Stimulated activated CD8-positive, alpha-beta memory T cell treated with anti-CD3 and anti-CD28 coated beads, Interleukin-12 subunit alpha, Interleukin-12 subunit beta, amount 100 ng/mL, for 24 hours (primary cell): ENCODE data around the gene CARD14.
"Not testable (repeated sequence)": the region's sequence is repeated elsewhere in the genome, so short reads cannot be mapped to it uniquely, and the experiment has no call there.

Experiments used
- DNase-seq: peaks from one replicate; pipeline ENCODE4 v3.0.0-alpha.2; 2020; ENCODE audit errors: extremely low read depth

CARD14 gene

GRCh38 chr17:80147035-80147822 is 22.6 kb upstream of the CARD14 start, which contains the start of gene EIF4A3:
Gene EIF4A3, minus strand, starts transcription at chr17:80147128. Its CDS starts 167 bp downstream, at chr17:80146961.
- peak; percentile 92 for DNase-seq

GRCh38 chr17:80151333-80151732 is 18.5 kb upstream of the CARD14 start:
- DNase-seq = no peak

- DNase-seq = no peak
These were observed 17.6 kb upstream of the CARD14 start for GRCh38 chr17:80152081-80152702.

GRCh38 chr17:80153004-80153403 is 16.8 kb upstream of the CARD14 start:
- DNase-seq = no peak

GRCh38 chr17:80154166-80154565 is 15.7 kb upstream of the CARD14 start:
- no peak for DNase-seq

GRCh38 chr17:80155600-80155999 is 14.2 kb upstream of the CARD14 start:
- DNase-seq = not testable (repeated sequence)

- no peak for DNase-seq
These were observed 11.0 kb upstream of the CARD14 start for GRCh38 chr17:80158846-80159245.

- no peak for DNase-seq
These were observed 9.3 kb upstream of the CARD14 start for GRCh38 chr17:80160536-80160935.

GRCh38 chr17:80163336-80163735 is 6.5 kb upstream of the CARD14 start:
- DNase-seq = no peak

GRCh38 chr17:80164185-80164584 is 5.6 kb upstream of the CARD14 start:
- DNase-seq = no peak

- DNase-seq = no peak
These were observed 3.4 kb upstream of the CARD14 start for GRCh38 chr17:80166446-80166845.

GRCh38 chr17:80168371-80168770 is 1.5 kb upstream of the CARD14 start:
- DNase-seq = no peak

- no peak for DNase-seq
These were observed 723 bp upstream of the CARD14 start for GRCh38 chr17:80169107-80169506.

GRCh38 chr17:80171681-80172080 is 1.9 kb downstream of the CARD14 start:
- DNase-seq = no peak

GRCh38 chr17:80173126-80173525 is 3.3 kb downstream of the CARD14 start:
- DNase-seq = no peak

GRCh38 chr17:80173916-80174315 is 4.1 kb downstream of the CARD14 start:
- DNase-seq = no peak

- DNase-seq = no peak
These were observed 6.9 kb downstream of the CARD14 start for GRCh38 chr17:80176757-80177156.

- DNase-seq = no peak
These were observed 8.3 kb downstream of the CARD14 start for GRCh38 chr17:80177986-80178595.

- no peak for DNase-seq
These were observed 10.4 kb downstream of the CARD14 start for GRCh38 chr17:80180192-80180591.

GRCh38 chr17:80181431-80181830 is 11.6 kb downstream of the CARD14 start:
- no peak for DNase-seq

- no peak for DNase-seq
These were observed 12.5 kb downstream of the CARD14 start for GRCh38 chr17:80182118-80182844.

GRCh38 chr17:80182845-80183223 is 13.0 kb downstream of the CARD14 start:
- no peak for DNase-seq
